Upper lobe of right lung (tissue), 1 donor: ENCODE results near the gene PTPRM. TPM values are rescaled to one million over a fixed set of nuclear protein-coding genes. Genes with fewer than 3 reads are reported as not detected.

Experiments
- ATAC-seq: fragments of 200-7000 bp; cut with Tn5 transposase; one replicate; pipeline ENCODE4 v1.9.1; 2020; ENCODE audit warnings: mild to moderate bottlenecking, moderate library complexity
- DNase-seq: peaks from one replicate; pipeline ENCODE4 v3.0.0-alpha.2; 2020
- H3K27ac ChIP-seq: fragments of 200-600 bp; one replicate; pipeline ENCODE4 v1.8.0; 2022
- H3K27me3 ChIP-seq: fragments of 200-600 bp; one replicate; pipeline ENCODE4 v1.8.0; 2022; ENCODE audit warnings: mild to moderate bottlenecking
- H3K36me3 ChIP-seq: fragments of 200-600 bp; one replicate; pipeline ENCODE4 v1.8.0; 2022
- H3K4me1 ChIP-seq: fragments of 200-600 bp; one replicate; pipeline ENCODE4 v1.8.0; 2022
- H3K4me3 ChIP-seq: fragments of 200-600 bp; one replicate; pipeline ENCODE4 v1.8.0; 2022; ENCODE audit warnings: mild to moderate bottlenecking
- H3K9me3 ChIP-seq: fragments of 200-600 bp; one replicate; pipeline ENCODE4 v1.8.0; 2022
- intact Hi-C: fragments of 100-400 bp; cut with DNase I; formaldehyde crosslinking; loops from one replicate; pipeline ENCODE4 v1.11.0; 2022
- total RNA-seq: library from RNA; stranded (reverse); fragmentation: NEBNext Ultra II Directional; extraction: Animal tissue kit (Norgen Biotek cat#: 25700); gene quantifications from one replicate; pipeline ENCODE4 v1.2.1, GENCODE V29; 2021
- TF ChIP-seq, protein P1 (sequence below): fragments of 200-600 bp; IDR thresholded peaks from one replicate; pipeline ENCODE4 v1.8.0; 2022; ENCODE audit warnings: antibody characterized with exemption
- donor health status: DM: no; HTN: yes; CAD: no; lungs with severe emphysema.

The PTPRM gene
- total RNA-seq, 1 donor from 2014 or later = 99.3 TPM

DNA sequence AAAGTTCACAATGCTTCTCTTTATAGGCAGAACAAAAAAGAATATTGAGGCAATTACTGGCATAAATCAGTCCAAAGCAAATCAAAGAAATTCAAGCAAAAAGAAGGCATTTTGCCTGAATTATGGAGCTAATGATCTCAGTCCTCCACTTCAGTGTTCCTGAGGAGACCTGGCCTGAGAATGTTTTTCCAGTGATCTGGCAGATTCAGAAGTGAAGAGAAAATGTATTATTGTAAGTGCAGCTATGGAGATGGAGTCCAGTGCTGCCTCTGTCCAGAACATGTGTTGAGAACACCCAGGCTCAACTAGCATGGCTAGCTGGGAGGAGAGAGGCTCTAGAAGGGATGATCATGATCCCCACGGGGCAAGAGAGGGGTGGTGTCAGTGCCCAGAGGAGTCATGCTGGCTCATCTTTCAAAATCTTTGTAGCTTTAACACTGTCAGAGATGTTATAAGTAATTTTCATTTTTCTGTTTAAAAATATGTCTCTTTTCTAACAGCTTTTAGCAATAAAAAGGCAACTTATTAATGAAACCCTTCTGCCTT is 675.1 kb downstream of the PTPRM start:
- no peak for DNase-seq
- TF ChIP-seq, protein P1, sequence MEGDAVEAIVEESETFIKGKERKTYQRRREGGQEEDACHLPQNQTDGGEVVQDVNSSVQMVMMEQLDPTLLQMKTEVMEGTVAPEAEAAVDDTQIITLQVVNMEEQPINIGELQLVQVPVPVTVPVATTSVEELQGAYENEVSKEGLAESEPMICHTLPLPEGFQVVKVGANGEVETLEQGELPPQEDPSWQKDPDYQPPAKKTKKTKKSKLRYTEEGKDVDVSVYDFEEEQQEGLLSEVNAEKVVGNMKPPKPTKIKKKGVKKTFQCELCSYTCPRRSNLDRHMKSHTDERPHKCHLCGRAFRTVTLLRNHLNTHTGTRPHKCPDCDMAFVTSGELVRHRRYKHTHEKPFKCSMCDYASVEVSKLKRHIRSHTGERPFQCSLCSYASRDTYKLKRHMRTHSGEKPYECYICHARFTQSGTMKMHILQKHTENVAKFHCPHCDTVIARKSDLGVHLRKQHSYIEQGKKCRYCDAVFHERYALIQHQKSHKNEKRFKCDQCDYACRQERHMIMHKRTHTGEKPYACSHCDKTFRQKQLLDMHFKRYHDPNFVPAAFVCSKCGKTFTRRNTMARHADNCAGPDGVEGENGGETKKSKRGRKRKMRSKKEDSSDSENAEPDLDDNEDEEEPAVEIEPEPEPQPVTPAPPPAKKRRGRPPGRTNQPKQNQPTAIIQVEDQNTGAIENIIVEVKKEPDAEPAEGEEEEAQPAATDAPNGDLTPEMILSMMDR = no peak
- H3K36me3 ChIP-seq = no peaks in the 10 kb centered on the region
- H3K27me3 ChIP-seq = no peaks in the 10 kb centered on the region
- H3K27ac ChIP-seq = no peak overlapping the region
- no peaks in the 10 kb centered on the region for H3K4me1 ChIP-seq
- intact Hi-C loops = no loop called here
- ATAC-seq = no peak
- H3K4me3 ChIP-seq = no peak overlapping the region
- H3K9me3 ChIP-seq = no peaks in the 10 kb centered on the region

DNA sequence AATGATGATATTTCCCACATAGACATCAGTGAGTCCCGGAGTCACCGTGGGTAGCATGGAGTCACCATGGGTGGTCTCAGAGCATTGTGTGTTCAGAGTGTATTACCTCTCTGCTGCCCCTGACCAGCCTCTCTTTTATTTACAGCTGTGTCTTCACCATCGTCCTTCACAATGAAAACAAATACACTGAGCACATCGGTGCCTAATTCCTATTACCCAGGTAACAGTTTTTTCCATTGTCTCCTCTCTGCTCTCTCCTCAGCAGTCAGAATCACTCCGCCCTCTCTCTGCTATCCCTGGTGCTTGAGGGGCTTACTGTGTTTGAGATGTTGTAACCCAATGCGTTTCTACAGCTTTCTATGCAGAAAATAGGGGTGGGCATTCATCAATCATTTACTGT is 680.6 kb downstream of the PTPRM start:
- H3K27ac ChIP-seq = no peak overlapping the region
- ATAC-seq (no peak), DNase-seq (no peak)
- intact Hi-C loops = no loop called here
- H3K27me3 ChIP-seq = no peaks in the 10 kb centered on the region
- H3K4me1 ChIP-seq = no peaks in the 10 kb centered on the region
- TF ChIP-seq, protein P1 = no peak
- no peaks in the 10 kb centered on the region for H3K36me3 ChIP-seq
- H3K9me3 ChIP-seq = no peaks in the 10 kb centered on the region
- no peak overlapping the region for H3K4me3 ChIP-seq

DNA sequence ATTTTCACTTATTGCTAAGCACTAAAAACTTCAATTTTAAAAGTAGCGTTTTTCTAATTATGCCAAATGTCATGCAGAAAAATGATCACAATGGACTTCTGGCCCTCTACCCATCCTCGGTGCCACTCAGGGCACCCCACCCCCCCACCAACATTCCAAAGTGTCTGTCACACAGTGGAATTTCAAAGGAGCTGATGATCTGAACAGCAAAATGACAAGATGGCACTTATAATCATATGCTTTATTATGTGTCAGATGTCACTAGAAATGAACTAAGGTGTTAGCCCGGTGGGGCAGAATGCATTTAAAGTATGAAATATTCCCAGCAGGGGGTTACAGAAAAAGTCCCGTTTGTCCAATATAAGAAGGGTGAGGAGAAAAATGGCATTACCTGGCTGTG is 681.5 kb downstream of the PTPRM start:
- H3K27ac ChIP-seq = no peak overlapping the region
- DNase-seq (no peak), ATAC-seq (no peak)
- H3K36me3 ChIP-seq = peaks cover 6% of the 10 kb centered on the region
- no peaks in the 10 kb centered on the region for H3K27me3 ChIP-seq
- TF ChIP-seq, protein P1 = no peak
- H3K9me3 ChIP-seq = no peaks in the 10 kb centered on the region
- no peak overlapping the region for H3K4me3 ChIP-seq
- no peaks in the 10 kb centered on the region for H3K4me1 ChIP-seq
- intact Hi-C loops = no loop called here

DNA sequence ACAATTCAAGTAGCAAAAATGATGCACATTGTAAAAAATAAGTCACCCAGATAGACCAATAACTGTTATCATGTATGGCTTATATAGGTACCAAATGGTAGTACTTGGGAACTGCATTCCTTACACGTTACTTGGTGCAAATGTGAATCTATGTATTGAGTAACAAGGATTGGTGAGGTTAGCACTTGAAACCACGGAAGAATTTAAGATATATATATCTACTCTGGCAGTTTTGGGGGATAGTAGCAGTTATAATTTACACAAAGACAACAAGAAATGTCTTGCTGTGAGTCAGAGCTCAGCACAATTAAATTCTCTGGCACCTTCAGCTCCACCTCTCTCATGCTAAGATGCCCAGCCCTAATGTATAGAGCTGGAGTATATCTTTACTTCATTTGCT is 682.7 kb downstream of the PTPRM start:
- Histone ChIP-seq H3K4me3 (no peak overlapping the region), H3K36me3 (peaks cover 9% of the 10 kb centered on the region), H3K27ac (no peak overlapping the region), H3K27me3 (no peaks in the 10 kb centered on the region), H3K4me1 (no peaks in the 10 kb centered on the region), H3K9me3 (no peaks in the 10 kb centered on the region)
- intact Hi-C loops = no loop called here
- TF ChIP-seq, protein P1 = no peak
- DNase-seq (no peak), ATAC-seq (no peak)

DNA sequence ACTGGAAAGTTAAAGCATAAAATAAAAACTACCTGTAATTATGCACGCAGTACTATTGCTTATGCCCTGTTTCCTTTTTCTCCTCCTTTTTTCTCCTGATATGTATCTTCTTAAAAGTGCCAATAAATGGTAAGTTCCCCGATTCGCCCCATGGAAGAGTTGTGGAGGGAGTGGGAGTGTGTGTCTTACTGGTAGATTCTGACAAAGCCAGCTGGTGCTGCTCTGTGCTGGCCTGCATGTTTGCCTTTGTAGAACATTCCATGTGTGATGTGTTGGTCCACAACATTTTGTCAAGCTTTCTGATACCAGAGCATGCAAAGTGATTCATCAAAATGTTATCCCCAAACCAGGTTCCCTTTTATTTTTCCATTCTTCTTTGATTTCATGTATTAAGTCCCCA is 685.3 kb downstream of the PTPRM start:
- intact Hi-C loops = no loop called here
- Histone ChIP-seq H3K27me3 (no peaks in the 10 kb centered on the region), H3K4me1 (no peaks in the 10 kb centered on the region), H3K4me3 (no peak overlapping the region), H3K36me3 (peaks cover 9% of the 10 kb centered on the region), H3K27ac (no peak overlapping the region), H3K9me3 (no peaks in the 10 kb centered on the region)
- DNase-seq (no peak), ATAC-seq (no peak)
- TF ChIP-seq, protein P1 = no peak

DNA sequence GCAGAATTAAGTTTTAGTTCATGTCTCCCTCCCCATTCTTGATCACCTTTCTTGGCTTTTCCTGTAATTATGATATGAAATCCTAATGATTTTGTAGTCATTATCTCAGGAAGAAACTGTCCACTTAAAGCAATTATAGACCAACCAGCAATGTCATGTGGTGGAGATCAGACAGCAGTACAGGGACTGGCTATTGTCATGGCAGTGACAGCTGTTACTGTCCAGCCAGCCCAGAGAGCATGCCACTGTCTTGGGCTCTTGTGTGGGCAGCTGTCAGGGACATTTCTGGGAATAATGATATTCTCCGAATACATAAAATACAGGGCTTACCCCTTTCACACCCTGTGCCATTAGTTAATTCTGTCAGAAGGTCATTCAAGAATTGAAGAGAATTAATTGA is 686.8 kb downstream of the PTPRM start:
- no peak for ATAC-seq
- no peak overlapping the region for H3K27ac ChIP-seq
- no peaks in the 10 kb centered on the region for H3K9me3 ChIP-seq
- no peak for DNase-seq
- intact Hi-C loops = no loop called here
- no peak overlapping the region for H3K4me3 ChIP-seq
- peaks cover 9% of the 10 kb centered on the region for H3K36me3 ChIP-seq
- no peaks in the 10 kb centered on the region for H3K27me3 ChIP-seq
- TF ChIP-seq, protein P1 = no peak
- no peaks in the 10 kb centered on the region for H3K4me1 ChIP-seq
